Panc1 (cell line): ENCODE measurements around the gene TMEM258. TPM values are rescaled to one million over a fixed set of nuclear protein-coding genes. Genes with fewer than 3 reads are reported as not detected.

ENCODE experiments used
- ATAC-seq: fragments of 200-7000 bp; cut with Tn5 transposase; 2 replicates; pipeline ENCODE4 v1.9.1; 2020; ENCODE audit warnings: mild to moderate bottlenecking, moderate library complexity
- BruUV-seq: library from RNA; stranded (reverse); fragments of 400-500 nt; replicated peaks from 2 replicates; lab custom pipeline; 2021; lab: Mats Ljungman, UMichigan
- CTCF ChIA-PET: fragments of 300-600 bp; sonication (Branson Sonifier 250); formaldehyde crosslinking; loops from one replicate; lab custom pipeline; 2022; ENCODE audit warnings: antibody characterized with exemption; lab: Charles Lee
- POLR2A ChIA-PET: fragments of 300-600 bp; sonication (Branson Sonifier 250); formaldehyde crosslinking; loops from one replicate; lab custom pipeline; 2022; ENCODE audit warnings: antibody characterized with exemption; lab: Charles Lee
- DNase-seq: peaks from one replicate; pipeline ENCODE4 v3.0.0-alpha.2; 2010; ENCODE audit warnings: low read depth, low spot score
- H3K27ac ChIP-seq: 2 replicates; pipeline ENCODE4 v1.5.1; 2011; ENCODE audit warnings: mild to moderate bottlenecking, low read length, inconsistent platforms
- H3K27me3 ChIP-seq: fragments of 200-500 bp; sonication (Bioruptor generic); 2 replicates; pipeline ENCODE4 v1.6.0; 2014; ENCODE audit warnings: low read length, inconsistent platforms; ENCODE audit not compliant: control insufficient read depth, insufficient read depth
- H3K36me3 ChIP-seq: fragments of 200-500 bp; sonication (Bioruptor generic); 2 replicates; pipeline ENCODE4 v1.5.1; 2014; ENCODE audit warnings: inconsistent platforms, mild to moderate bottlenecking, low read length, moderate library complexity; ENCODE audit not compliant: control insufficient read depth, insufficient read depth
- H3K4me1 ChIP-seq: 2 replicates; pipeline ENCODE4 v1.5.1; 2011; ENCODE audit warnings: inconsistent platforms, mild to moderate bottlenecking, low read length, moderate library complexity; ENCODE audit not compliant: control insufficient read depth, insufficient read depth
- H3K4me3 ChIP-seq, 2 experiments: 2 replicates each; pipeline ENCODE4 v1.5.1; 2011 to 2012; ENCODE audit warnings: low read depth in 2 of 2, low read length in 2 of 2, mild to moderate bottlenecking in 2 of 2, inconsistent platforms in 1 of 2, moderate library complexity in 1 of 2
- H3K9me3 ChIP-seq: fragments of 200-500 bp; sonication (Bioruptor generic); 2 replicates; pipeline ENCODE4 v1.5.1; 2014; ENCODE audit warnings: low read depth, mild to moderate bottlenecking, inconsistent platforms, low read length, moderate library complexity; ENCODE audit not compliant: control insufficient read depth, insufficient read depth
- CTCF ChIP-seq: fragments of 450-650 bp; IDR thresholded peaks from 2 replicates; pipeline ENCODE4 v1.5.1; 2017; ENCODE audit warnings: mild to moderate bottlenecking
- POLR2AphosphoS5 ChIP-seq: IDR thresholded peaks from 2 replicates; pipeline ENCODE4 v1.6.1; 2012; ENCODE audit warnings: mild to moderate bottlenecking, low read depth, low read length, moderate library complexity
- REST ChIP-seq, 2 experiments: IDR thresholded peaks; 2 replicates each; pipeline ENCODE4 v1.6.1; 2011 to 2012; ENCODE audit warnings: low read depth in 2 of 2, control low read depth in 1 of 2, low read length in 1 of 2, mild to moderate bottlenecking in 1 of 2, moderate library complexity in 1 of 2; ENCODE audit not compliant: insufficient read depth in 1 of 2
- SIN3A ChIP-seq: IDR thresholded peaks from 2 replicates; pipeline ENCODE4 v1.6.1; 2012; ENCODE audit warnings: low read depth, mild to moderate bottlenecking, low read length, moderate library complexity, borderline replicate concordance; ENCODE audit not compliant: insufficient read depth
- TCF7L2 ChIP-seq: IDR thresholded peaks from 2 replicates; pipeline ENCODE4 v1.6.1; 2011; ENCODE audit warnings: mild to moderate bottlenecking, low read depth, low read length, inconsistent platforms
- in situ Hi-C: cut with HindIII; loops from 2 replicates; pipeline ENCODE4 v1.10.0; 2016; ENCODE audit warnings: low sequenced_read_pairs, low pct_unique_long_range_greater_than_20kb
- intact Hi-C: fragments of 100-400 bp; cut with micrococcal nuclease; formaldehyde crosslinking; loops from one replicate; pipeline ENCODE4 v1.10.0; 2022; ENCODE audit not compliant: unreplicated experiment
- total RNA-seq: library from RNA; stranded (reverse); gene quantifications from one replicate; pipeline ENCODE4 v1.2.1, GENCODE V29; 2021; ENCODE audit not compliant: unreplicated experiment

TMEM258 gene
- total RNA-seq, 1 experiment from 2014 or later, result 139 TPM

GRCh38 chr11:61836193-61836592 is 43.8 kb upstream of the TMEM258 start:
- H3K27ac ChIP-seq, result no peak overlapping the region
- no peaks in the 10 kb centered on the region for H3K36me3 ChIP-seq
- POLR2A ChIA-PET, result interaction anchor here (1.4 kb wide), 1 partner anchor 21 kb away, joined by 3 read pairs; no protein-coding TSS in a partner anchor
- CTCF ChIA-PET, result no interaction called here
- BruUV-seq, result no TSS peak
- no peak for DNase-seq
- no peak overlapping the region for H3K4me3 ChIP-seq
- no peaks in the 10 kb centered on the region for H3K9me3 ChIP-seq
- in situ Hi-C loops, result no loop called here
- TF ChIP-seq SIN3A (no peak), CTCF (no peak), REST (IDR thresholded peaks at IDR 0.05; ENCODE audit: insufficient read depth in 1 of 2, low read depth in 2 of 2, low read length in 1 of 2) (no peak), TCF7L2 (no peak), POLR2AphosphoS5 (no peak)
- H3K27me3 ChIP-seq, result no peaks in the 10 kb centered on the region
- intact Hi-C loops, result no loop called here
- ATAC-seq, result no peak
- H3K4me1 ChIP-seq, result peaks cover 44% of the 10 kb centered on the region

- H3K4me1 ChIP-seq, result peaks cover 55% of the 10 kb centered on the region
- peak; percentile 70 for ATAC-seq
- intact Hi-C loops (no loop called here), in situ Hi-C loops (no loop called here)
- no peaks in the 10 kb centered on the region for H3K9me3 ChIP-seq
- peak overlapping the region; percentile 62 for H3K27ac ChIP-seq
- H3K27me3 ChIP-seq, result no peaks in the 10 kb centered on the region
- H3K4me3 ChIP-seq, result no peak overlapping the region
- no peak for DNase-seq
- no peaks in the 10 kb centered on the region for H3K36me3 ChIP-seq
- POLR2A ChIA-PET, result interaction anchor here (1.4 kb wide), 1 partner anchor 19 kb away, joined by 3 read pairs; no protein-coding TSS in a partner anchor
- no TSS peak for BruUV-seq
- CTCF ChIA-PET, result no interaction called here
- no peak for TF ChIP-seq POLR2AphosphoS5
- no peak for TF ChIP-seq SIN3A
- no peak for TF ChIP-seq CTCF
- TF ChIP-seq REST (IDR thresholded peaks at IDR 0.05; ENCODE audit: insufficient read depth in 1 of 2, low read depth in 2 of 2, low read length in 1 of 2), result no peak
- TF ChIP-seq TCF7L2, result no peak
Observed at GRCh38 chr11:61834278-61835048, 42.1 kb upstream of the TMEM258 start.
